ENCODE data around the gene ABCA7. TPM values are rescaled to one million over a fixed set of nuclear protein-coding genes. Genes with fewer than 3 reads are reported as not detected.

Gene ABCA7
- total RNA-seq, 4 donors from 2014 or later = 12.6 to 24.4 (median 18.7) TPM

- TF ChIP-seq POLR2A (IDR thresholded peaks at IDR 0.05) = no peak
- no peak for TF ChIP-seq CTCF (IDR thresholded peaks at IDR 0.05)
- Histone ChIP-seq H3K4me1 (no peaks in the 10 kb centered on the region), H3K9me3 (peaks cover 0 to 37% (median 25%) of the 10 kb centered on the region in 3 donors), H3K36me3 (peaks cover 0 to 34% (median 0%) of the 10 kb centered on the region in 3 donors), H3K27ac (no peak overlapping the region), H3K27me3 (no peaks in the 10 kb centered on the region), H3K4me3 (no peak overlapping the region)
- 84 to 93% methylated on average over 5 to 7 of the region's 28 CpGs for WGBS, 2 donors
- no peak for DNase-seq
- intact Hi-C loops (cut with DNase I) = no loop called here
Measured at GRCh38 chr19:1054102-1055027, 14.5 kb downstream of the ABCA7 start.

GRCh38 chr19:1055028-1055425 lies 15.1 kb downstream of the ABCA7 start:
- WGBS, 2 donors = 78 to 84% methylated on average over 3 of the region's 14 CpGs
- intact Hi-C loops (cut with DNase I) = no loop called here

DNA sequence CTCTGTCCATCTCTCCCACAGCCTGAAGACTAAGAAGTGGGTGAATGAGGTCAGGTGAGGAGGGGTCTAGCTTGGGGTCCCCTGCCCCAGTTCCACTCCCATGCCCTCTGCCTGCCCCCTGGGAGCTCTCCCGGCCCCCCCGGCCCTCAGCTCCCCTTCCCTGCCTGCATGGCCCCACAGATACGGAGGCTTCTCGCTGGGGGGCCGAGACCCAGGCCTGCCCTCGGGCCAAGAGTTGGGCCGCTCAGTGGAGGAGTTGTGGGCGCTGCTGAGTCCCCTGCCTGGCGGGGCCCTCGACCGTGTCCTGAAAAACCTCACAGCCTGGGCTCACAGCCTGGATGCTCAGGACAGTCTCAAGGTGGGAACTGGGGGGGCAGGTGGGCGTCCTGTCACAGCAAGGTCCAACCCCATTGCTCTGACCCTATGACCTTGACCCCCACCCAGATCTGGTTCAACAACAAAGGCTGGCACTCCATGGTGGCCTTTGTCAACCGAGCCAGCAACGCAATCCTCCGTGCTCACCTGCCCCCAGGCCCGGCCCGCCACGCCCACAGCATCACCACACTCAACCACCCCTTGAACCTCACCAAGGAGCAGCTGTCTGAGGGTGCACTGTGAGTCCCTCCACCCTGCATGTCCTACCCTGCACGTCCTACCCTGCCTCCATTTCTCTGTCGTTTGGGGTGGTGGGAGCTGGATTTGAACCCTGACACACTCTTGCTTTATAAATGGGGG lies 16.1 kb downstream of the ABCA7 start:
- Histone ChIP-seq H3K9me3 (peaks cover 0 to 40% (median 25%) of the 10 kb centered on the region in 3 donors), H3K4me3 (no peak overlapping the region), H3K4me1 (no peaks in the 10 kb centered on the region), H3K36me3 (peaks cover 0 to 34% (median 0%) of the 10 kb centered on the region in 3 donors), H3K27ac (no peak overlapping the region), H3K27me3 (no peaks in the 10 kb centered on the region)
- no peak for DNase-seq
- no peak for TF ChIP-seq POLR2A (IDR thresholded peaks at IDR 0.05)
- no peak for TF ChIP-seq CTCF (IDR thresholded peaks at IDR 0.05)
- WGBS, 2 donors = 91 to 94% methylated on average over 7 to 9 of the region's 20 CpGs
- intact Hi-C loops (cut with DNase I) = no loop called here

More at GRCh38 chr19:1055028-1055425, 15.1 kb downstream of the ABCA7 start:
- H3K27me3 ChIP-seq = no peaks in the 10 kb centered on the region
- H3K27ac ChIP-seq = no peak overlapping the region
- H3K36me3 ChIP-seq = peaks cover 0 to 34% (median 0%) of the 10 kb centered on the region in 3 donors
- H3K4me1 ChIP-seq = no peaks in the 10 kb centered on the region
- H3K9me3 ChIP-seq = peaks cover 0 to 40% (median 25%) of the 10 kb centered on the region in 3 donors
- DNase-seq = no peak
- TF ChIP-seq CTCF (IDR thresholded peaks at IDR 0.05) (no peak), POLR2A (IDR thresholded peaks at IDR 0.05) (no peak)
- H3K4me3 ChIP-seq = no peak overlapping the region

GRCh38 chr19:1057176-1057855 lies 17.4 kb downstream of the ABCA7 start:
- 17 to 61% methylated on average over 2 to 3 of the region's 3 CpGs for WGBS, 2 donors
- Histone ChIP-seq H3K4me3 (no peak overlapping the region), H3K9me3 (peaks cover 0 to 40% (median 25%) of the 10 kb centered on the region in 3 donors), H3K36me3 (peaks cover 0 to 34% (median 0%) of the 10 kb centered on the region in 3 donors), H3K27me3 (no peaks in the 10 kb centered on the region), H3K4me1 (no peaks in the 10 kb centered on the region), H3K27ac (no peak overlapping the region)
- intact Hi-C loops (cut with DNase I) = no loop called here
- TF ChIP-seq CTCF (IDR thresholded peaks at IDR 0.05) (peak in 2 of 6 experiments; percentile 12 to 30), POLR2A (IDR thresholded peaks at IDR 0.05) (no peak)
- DNase-seq = no peak
